Caco-2 (cell line): ENCODE measurements around the gene ZYX. TPM values are rescaled to one million over a fixed set of nuclear protein-coding genes. Genes with fewer than 3 reads are reported as not detected.
A peak's percentile ranks its signal among the peaks of the same experiment; 100 is the strongest.

ENCODE experiments used
- BruUV-seq: library from RNA; stranded (reverse); fragments of 400-500 nt; replicated peaks from 2 replicates; lab custom pipeline; 2021; lab: Mats Ljungman, UMichigan
- CTCF ChIA-PET: fragments of 300-600 bp; sonication (Branson Sonifier 250); formaldehyde crosslinking; loops from one replicate; lab custom pipeline; 2022; ENCODE audit warnings: antibody characterized with exemption; lab: Charles Lee
- POLR2A ChIA-PET: fragments of 300-600 bp; sonication (Branson Sonifier 250); formaldehyde crosslinking; loops from one replicate; lab custom pipeline; 2022; ENCODE audit warnings: antibody characterized with exemption; lab: Charles Lee
- DNase-seq, 2 experiments: peaks; one replicate each; pipeline versions ENCODE4 v3.0.0 to v3.0.0-alpha.2; 2020 to 2022
- H3K27me3 ChIP-seq: replicated peaks from 2 replicates; pipeline ENCODE4 v1.6.0; 2011; ENCODE audit warnings: low read length; ENCODE audit not compliant: control insufficient read depth, insufficient read depth
- H3K36me3 ChIP-seq: 2 replicates; pipeline ENCODE4 v1.5.1; 2011; ENCODE audit warnings: low read length; ENCODE audit not compliant: control insufficient read depth, insufficient read depth
- H3K4me1 ChIP-seq: fragments of 250-450 bp; sonication (Bioruptor Pico); 2 replicates; pipeline ENCODE4 v1.5.1; 2020; ENCODE audit warnings: mild to moderate bottlenecking
- H3K4me3 ChIP-seq: 2 replicates; pipeline ENCODE4 v1.5.1; 2011; ENCODE audit warnings: low read depth, mild to moderate bottlenecking, control low read depth, low read length
- H3K9me3 ChIP-seq: fragments of 250-450 bp; sonication (Bioruptor Pico); 2 replicates; pipeline ENCODE4 v1.5.1; 2020; ENCODE audit warnings: mild to moderate bottlenecking, moderate library complexity
- H3K27ac Mint-ChIP-seq: one replicate; pipeline ENCODE4 v1.8.0; 2022; ENCODE audit warnings: mixed read lengths; ENCODE audit not compliant: unreplicated experiment
- H3K27me3 Mint-ChIP-seq: one replicate; pipeline ENCODE4 v1.8.0; 2022; ENCODE audit warnings: mixed read lengths; ENCODE audit not compliant: insufficient read depth, unreplicated experiment
- H3K36me3 Mint-ChIP-seq: one replicate; pipeline ENCODE4 v1.8.0; 2022; ENCODE audit warnings: mild to moderate bottlenecking, mixed read lengths; ENCODE audit not compliant: insufficient read depth, unreplicated experiment
- H3K4me1 Mint-ChIP-seq: one replicate; pipeline ENCODE4 v1.8.0; 2022; ENCODE audit warnings: low read depth, mixed read lengths; ENCODE audit not compliant: unreplicated experiment
- H3K4me3 Mint-ChIP-seq: one replicate; pipeline ENCODE4 v1.8.0; 2022; ENCODE audit warnings: mild to moderate bottlenecking, moderate library complexity, mixed read lengths; ENCODE audit not compliant: unreplicated experiment
- H3K9me3 Mint-ChIP-seq: one replicate; pipeline ENCODE4 v1.8.0; 2022; ENCODE audit warnings: mixed read lengths; ENCODE audit not compliant: unreplicated experiment
- CTCF ChIP-seq, 2 experiments: fragments of 200-600 bp in 1 of 2; IDR thresholded peaks; 1 replicate in 1 of 2; 2 replicates in 1 of 2; pipeline versions ENCODE4 v1.5.1 to v1.8.0; 2011 to 2022; ENCODE audit warnings: antibody characterized with exemption in 1 of 2, control low read depth in 1 of 2, inconsistent platforms in 1 of 2, low read depth in 1 of 2, low read length in 1 of 2, mild to moderate bottlenecking in 1 of 2, moderate library complexity in 1 of 2; ENCODE audit not compliant: insufficient read depth in 1 of 2, severe bottlenecking in 1 of 2, unreplicated experiment in 1 of 2
- intact Hi-C: fragments of 100-400 bp; cut with micrococcal nuclease; formaldehyde crosslinking; loops from one replicate; pipeline ENCODE4 v1.10.0; 2022; ENCODE audit not compliant: unreplicated experiment
- total RNA-seq: library from RNA; stranded (reverse); gene quantifications from 2 replicates; pipeline ENCODE4 v1.2.3, GENCODE V29; 2022

Gene ZYX
- total RNA-seq, 1 experiment from 2014 or later, result 147 TPM

- no peaks in the 10 kb centered on the region for H3K9me3 Mint-ChIP-seq
- H3K4me1 Mint-ChIP-seq, result peaks cover 17% of the 10 kb centered on the region
- no peaks in the 10 kb centered on the region for H3K27me3 Mint-ChIP-seq
- CTCF ChIA-PET, result interaction anchor here (0.7 kb wide), 1 partner anchor 10 kb away, joined by 3 read pairs; no protein-coding TSS in a partner anchor
- POLR2A ChIA-PET, result interaction anchor here (1.3 kb wide), 1 partner anchor 11 kb away, joined by 3 read pairs; the partner anchor contains the start of gene EPHA1
- Histone ChIP-seq H3K4me3 (no peak overlapping the region), H3K4me1 (peaks cover 20% of the 10 kb centered on the region; the same call in 1 of the 2 replicates), H3K36me3 (peaks cover 3% of the 10 kb centered on the region), H3K27me3 (no peaks in the 10 kb centered on the region), H3K9me3 (no peaks in the 10 kb centered on the region)
- H3K36me3 Mint-ChIP-seq, result peaks cover 58% of the 10 kb centered on the region
- intact Hi-C loops, result no loop called here
- no peak overlapping the region for H3K4me3 Mint-ChIP-seq
- TF ChIP-seq CTCF (IDR thresholded peaks at IDR 0.05; ENCODE audit: insufficient read depth in 1 of 2, low read depth in 1 of 2, low read length in 1 of 2, severe bottlenecking in 1 of 2, unreplicated experiment in 1 of 2), result no peak
- peak overlapping the region; percentile 38 for H3K27ac Mint-ChIP-seq
- DNase-seq, result no peak
- no TSS peak for BruUV-seq
Observed at GRCh38 chr7:143396625-143397556, 15.7 kb downstream of the ZYX start.

GRCh38 chr7:143397710-143398530 is 16.8 kb downstream of the ZYX start:
- Histone ChIP-seq H3K4me1 (peaks cover 19% of the 10 kb centered on the region; the same call in 1 of the 2 replicates), H3K27me3 (no peaks in the 10 kb centered on the region), H3K36me3 (peaks cover 3% of the 10 kb centered on the region), H3K9me3 (no peaks in the 10 kb centered on the region), H3K4me3 (no peak overlapping the region)
- Mint-ChIP-seq H3K4me3 (no peak overlapping the region), H3K27me3 (no peaks in the 10 kb centered on the region), H3K27ac (peak overlapping the region; percentile 38), H3K9me3 (no peaks in the 10 kb centered on the region), H3K36me3 (peaks cover 47% of the 10 kb centered on the region), H3K4me1 (peaks cover 15% of the 10 kb centered on the region)
- intact Hi-C loops, result no loop called here
- ChIA-PET CTCF (interaction anchor here (2.0 kb wide), 1 partner anchor 18 kb away, joined by 5 read pairs; no protein-coding TSS in a partner anchor), POLR2A (no interaction called here)
- BruUV-seq, result no TSS peak
- DNase-seq, result no peak
- TF ChIP-seq CTCF (IDR thresholded peaks at IDR 0.05; ENCODE audit: insufficient read depth in 1 of 2, low read depth in 1 of 2, low read length in 1 of 2, severe bottlenecking in 1 of 2, unreplicated experiment in 1 of 2), result no peak

- no TSS peak for BruUV-seq
- H3K4me1 Mint-ChIP-seq, result peaks cover 11% of the 10 kb centered on the region
- H3K9me3 Mint-ChIP-seq, result no peaks in the 10 kb centered on the region
Observed at GRCh38 chr7:143398616-143399015, 17.5 kb downstream of the ZYX start.

More at GRCh38 chr7:143398616-143399015, 17.5 kb downstream of the ZYX start:
- H3K4me3 ChIP-seq, result no peak overlapping the region
- Mint-ChIP-seq H3K27ac (no peak overlapping the region), H3K36me3 (peaks cover 40% of the 10 kb centered on the region), H3K4me3 (no peak overlapping the region), H3K27me3 (no peaks in the 10 kb centered on the region)
- intact Hi-C loops, result no loop called here
- CTCF ChIA-PET, result interaction anchor here (2.0 kb wide), 1 partner anchor 19 kb away, joined by 5 read pairs; no protein-coding TSS in a partner anchor
- POLR2A ChIA-PET, result no interaction called here
- peaks cover 3% of the 10 kb centered on the region for H3K36me3 ChIP-seq
- no peak for DNase-seq
- TF ChIP-seq CTCF (IDR thresholded peaks at IDR 0.05; ENCODE audit: insufficient read depth in 1 of 2, low read depth in 1 of 2, low read length in 1 of 2, severe bottlenecking in 1 of 2, unreplicated experiment in 1 of 2), result no peak
- H3K27me3 ChIP-seq, result no peaks in the 10 kb centered on the region
- H3K4me1 ChIP-seq, result peaks cover 12% of the 10 kb centered on the region; the same call in 1 of the 2 replicates
- no peaks in the 10 kb centered on the region for H3K9me3 ChIP-seq
